Adipocyte (in vitro differentiated cells): Measurements from ENCODE around the gene NUBP2.
A peak's percentile ranks its signal among the peaks of the same experiment; 100 is the strongest.

ENCODE experiments used
- DNase-seq: peaks from one replicate; pipeline ENCODE4 v3.0.0-alpha.2; 2015; ENCODE audit warnings: low read depth
- H3K27me3 ChIP-seq: replicated peaks from 2 replicates; pipeline ENCODE4 v1.7.0; 2013; ENCODE audit warnings: mild to moderate bottlenecking, low read length, moderate library complexity; ENCODE audit not compliant: control insufficient read depth, insufficient read depth
- H3K36me3 ChIP-seq: 2 replicates; pipeline ENCODE4 v1.7.0; 2013; ENCODE audit warnings: low read length, mild to moderate bottlenecking, moderate library complexity; ENCODE audit not compliant: control insufficient read depth, insufficient read depth, severe bottlenecking
- H3K4me1 ChIP-seq: 2 replicates; pipeline ENCODE4 v1.7.0; 2013; ENCODE audit warnings: mild to moderate bottlenecking, low read length, moderate library complexity; ENCODE audit not compliant: control insufficient read depth, insufficient read depth
- H3K4me3 ChIP-seq: 2 replicates; pipeline ENCODE4 v1.7.0; 2013; ENCODE audit warnings: mild to moderate bottlenecking, low read length, moderate library complexity
- H3K9ac ChIP-seq: 2 replicates; pipeline ENCODE4 v1.7.0; 2013; ENCODE audit warnings: mild to moderate bottlenecking, low read length, moderate library complexity
- H3K9me3 ChIP-seq: 2 replicates; pipeline ENCODE4 v1.7.0; 2013; ENCODE audit warnings: mild to moderate bottlenecking, low read length, moderate library complexity; ENCODE audit not compliant: control insufficient read depth

Gene NUBP2

GRCh38 chr16:1781254-1781653, 1.5 kb upstream of the NUBP2 start:
- Histone ChIP-seq H3K4me3 (peak overlapping the region; percentile 88), H3K36me3 (peaks cover 15% of the 10 kb centered on the region), H3K9me3 (no peaks in the 10 kb centered on the region), H3K27me3 (no peaks in the 10 kb centered on the region), H3K9ac (peak overlapping the region; percentile 89), H3K4me1 (peaks cover 5% of the 10 kb centered on the region)
- DNase-seq: no peak

- H3K36me3 ChIP-seq: peaks cover 11% of the 10 kb centered on the region
- H3K27me3 ChIP-seq: no peaks in the 10 kb centered on the region
- peak overlapping the region; percentile 89 for H3K9ac ChIP-seq
- H3K4me3 ChIP-seq: peak overlapping the region; percentile 88
- DNase-seq: peak; percentile 56
- peaks cover 5% of the 10 kb centered on the region for H3K4me1 ChIP-seq
- H3K9me3 ChIP-seq: no peaks in the 10 kb centered on the region
These were observed 877 bp upstream of the NUBP2 start for GRCh38 chr16:1781758-1782407.

GRCh38 chr16:1784977-1785845, 2.5 kb downstream of the NUBP2 start:
- H3K36me3 ChIP-seq: peaks cover 9% of the 10 kb centered on the region
- peaks cover 5% of the 10 kb centered on the region for H3K4me1 ChIP-seq
- no peak overlapping the region for H3K9ac ChIP-seq
- DNase-seq: no peak
- H3K9me3 ChIP-seq: no peaks in the 10 kb centered on the region
- no peak overlapping the region for H3K4me3 ChIP-seq
- H3K27me3 ChIP-seq: no peaks in the 10 kb centered on the region

GRCh38 chr16:1785846-1786170, 3.0 kb downstream of the NUBP2 start:
- DNase-seq: no peak
- no peaks in the 10 kb centered on the region for H3K27me3 ChIP-seq
- peaks cover 5% of the 10 kb centered on the region for H3K4me1 ChIP-seq
- H3K9ac ChIP-seq: no peak overlapping the region
- no peak overlapping the region for H3K4me3 ChIP-seq
- peaks cover 9% of the 10 kb centered on the region for H3K36me3 ChIP-seq
- no peaks in the 10 kb centered on the region for H3K9me3 ChIP-seq

- Histone ChIP-seq H3K36me3 (peaks cover 9% of the 10 kb centered on the region), H3K27me3 (no peaks in the 10 kb centered on the region), H3K4me3 (no peak overlapping the region), H3K9ac (no peak overlapping the region), H3K4me1 (peaks cover 2% of the 10 kb centered on the region), H3K9me3 (no peaks in the 10 kb centered on the region)
- DNase-seq: no peak
These were observed 3.7 kb downstream of the NUBP2 start for GRCh38 chr16:1786242-1787055.

- H3K9ac ChIP-seq: no peak overlapping the region
- no peaks in the 10 kb centered on the region for H3K9me3 ChIP-seq
- H3K36me3 ChIP-seq: peaks cover 9% of the 10 kb centered on the region
- no peak overlapping the region for H3K4me3 ChIP-seq
- no peaks in the 10 kb centered on the region for H3K27me3 ChIP-seq
- no peaks in the 10 kb centered on the region for H3K4me1 ChIP-seq
- DNase-seq: no peak
These were observed 4.2 kb downstream of the NUBP2 start for GRCh38 chr16:1787056-1787321.

- no peak for DNase-seq
- H3K36me3 ChIP-seq: peaks cover 9% of the 10 kb centered on the region
- H3K9me3 ChIP-seq: no peaks in the 10 kb centered on the region
- no peaks in the 10 kb centered on the region for H3K27me3 ChIP-seq
- no peak overlapping the region for H3K4me3 ChIP-seq
- H3K9ac ChIP-seq: no peak overlapping the region
- H3K4me1 ChIP-seq: no peaks in the 10 kb centered on the region
These were observed 4.7 kb downstream of the NUBP2 start for GRCh38 chr16:1787322-1788094.

- Histone ChIP-seq H3K9me3 (no peaks in the 10 kb centered on the region), H3K4me1 (no peaks in the 10 kb centered on the region), H3K9ac (no peak overlapping the region), H3K4me3 (no peak overlapping the region), H3K36me3 (peaks cover 9% of the 10 kb centered on the region), H3K27me3 (no peaks in the 10 kb centered on the region)
- DNase-seq: no peak
These were observed 5.4 kb downstream of the NUBP2 start for GRCh38 chr16:1788095-1788707.

GRCh38 chr16:1788708-1789100, 5.9 kb downstream of the NUBP2 start:
- Histone ChIP-seq H3K36me3 (peaks cover 9% of the 10 kb centered on the region), H3K9me3 (no peaks in the 10 kb centered on the region), H3K4me3 (no peak overlapping the region), H3K9ac (no peak overlapping the region), H3K4me1 (no peaks in the 10 kb centered on the region), H3K27me3 (no peaks in the 10 kb centered on the region)
- DNase-seq: no peak

- no peak overlapping the region for H3K4me3 ChIP-seq
- H3K9ac ChIP-seq: no peak overlapping the region
- no peaks in the 10 kb centered on the region for H3K27me3 ChIP-seq
- H3K4me1 ChIP-seq: no peaks in the 10 kb centered on the region
- no peaks in the 10 kb centered on the region for H3K9me3 ChIP-seq
- no peak for DNase-seq
- peaks cover 9% of the 10 kb centered on the region for H3K36me3 ChIP-seq
These were observed 6.9 kb downstream of the NUBP2 start for GRCh38 chr16:1789643-1790045.
